ENCODE measurements around the gene MST1R. TPM values are rescaled to one million over a fixed set of nuclear protein-coding genes. Genes with fewer than 3 reads are reported as not detected.
A peak's percentile ranks its signal among the peaks of the same experiment; 100 is the strongest.
"Not testable (repeated sequence)": the region's sequence is repeated elsewhere in the genome, so short reads cannot be mapped to it uniquely, and the experiment has no call there.

MST1R gene
- total and polyA plus RNA-seq, 2 of the 4 experiments (the other 2 are of a cell fraction) = under 0.01 to 0.14 TPM

- H2BK120ac ChIP-seq (ENCODE audit: low read depth, low read length) = 0 out of 2 replicates have a peak overlapping the region, but pooled peaks have one; percentile 4
- no peak overlapping the region for H2AFZ ChIP-seq (replicated peaks; ENCODE audit: low read length, poor library complexity)
- no peak overlapping the region; the same call in 2 of the 3 replicates for H2BK15ac ChIP-seq (ENCODE audit: low read depth, low read length)
- ChIA-PET CTCF (interaction anchor here (1.3 kb wide), 1 partner anchor 18 kb away, joined by 3 read pairs; no protein-coding TSS in a partner anchor), POLR2A (ENCODE audit: unreplicated experiment) (no interaction called here)
- no peak overlapping the region for H2BK20ac ChIP-seq (ENCODE audit: low read depth, low read length)
- no peak overlapping the region for H4K91ac ChIP-seq (ENCODE audit: insufficient read depth, low read depth, low read length)
- H3K14ac ChIP-seq (replicated peaks; ENCODE audit: low read depth, low read length) = no peak overlapping the region; the same call in 1 of the 2 replicates
- H3K9me1 ChIP-seq (ENCODE audit: insufficient read depth, low read length) = peaks cover 5% of the 10 kb centered on the region; the same call in 1 of the 2 replicates
- H3K27me3 ChIP-seq (ENCODE audit: control insufficient read depth, insufficient read depth, low read length) = no peaks in the 10 kb centered on the region
- H3K79me1 ChIP-seq (ENCODE audit: low read depth in 1 of 2, low read length in 2 of 2) = peaks cover 16 to 36% of the 10 kb centered on the region in 2 experiments
- no peaks in the 10 kb centered on the region for H3K9me3 ChIP-seq (ENCODE audit: control insufficient read depth, insufficient read depth, low read length)
- H3K27ac ChIP-seq (ENCODE audit: insufficient read depth, low read length) = no peak overlapping the region
- peak overlapping the region in 1 of 2 experiments; percentile 45; a peak in 1 of 4 replicates for H4K8ac ChIP-seq (ENCODE audit: low read depth in 2 of 2, low read length in 2 of 2)
- intact Hi-C loops (cut with micrococcal nuclease) (no loop called here), dilution Hi-C loops (cut with HindIII; ENCODE audit: low sequenced_read_pairs, unreplicated experiment) (no loop called here), in situ Hi-C loops (cut with MboI; ENCODE audit: low sequenced_read_pairs) (no loop called here)
- no peak overlapping the region for H2AK9ac ChIP-seq (replicated peaks; ENCODE audit: low read depth, low read length, poor library complexity)
- peaks cover 8% of the 10 kb centered on the region for H3K4me1 ChIP-seq (ENCODE audit: control insufficient read depth, insufficient read depth, low read length)
- no peaks in the 10 kb centered on the region for H4K20me1 ChIP-seq (ENCODE audit: insufficient read depth, low read length)
- no peak overlapping the region for H3K4me3 ChIP-seq (ENCODE audit: insufficient read depth, low read depth, low read length)
- H3K4ac ChIP-seq (ENCODE audit: low read depth, low read length) = no peak overlapping the region
- H4K5ac ChIP-seq (ENCODE audit: low read depth, low read length) = no peak overlapping the region
- no peak overlapping the region for H3K9ac ChIP-seq (ENCODE audit: low read depth, low read length)
- no peak overlapping the region for H2AK5ac ChIP-seq (ENCODE audit: low read depth, low read length)
- H3K4me2 ChIP-seq (ENCODE audit: low read depth, low read length) = no peak overlapping the region
- H3K56ac ChIP-seq (ENCODE audit: extremely low read depth, insufficient read depth, low read length) = no peak overlapping the region
- peak; percentile 91 for DNase-seq
- no peaks in the 10 kb centered on the region for H3K36me3 ChIP-seq (ENCODE audit: control insufficient read depth, insufficient read depth, low read length)
- ATAC-seq (ENCODE audit: low read depth) = peak; percentile 46
- no peak overlapping the region for H3K18ac ChIP-seq (ENCODE audit: low read depth, low read length)
- WGBS, 2 experiments (ENCODE audit: extremely low coverage in 2 of 2, insufficient read length in 1 of 2) = no CpG with 5 or more reads among the region's 2 CpGs
- H2BK5ac ChIP-seq (ENCODE audit: low read depth, low read length, poor library complexity, severe bottlenecking) = peak overlapping the region; percentile 49
- TF ChIP-seq ELK1 (IDR thresholded peaks at IDR 0.05; ENCODE audit: borderline replicate concordance, low read depth, low read length) (no peak), FOS (IDR thresholded peaks at IDR 0.05; ENCODE audit: low read depth, low read length) (peak; percentile 63)
- BruUV-seq (replicated peaks) = no TSS peak
- no peak overlapping the region for H3K23ac ChIP-seq (ENCODE audit: low read depth, low read length)
Observed at GRCh38 chr3:49924683-49925082, 21.0 kb upstream of the MST1R start.

GRCh38 chr3:49917806-49918590, 14.3 kb upstream of the MST1R start:
- H3K18ac ChIP-seq (ENCODE audit: low read depth, low read length); H3K27me3 ChIP-seq (ENCODE audit: control insufficient read depth, insufficient read depth, low read length); H4K5ac ChIP-seq (ENCODE audit: low read depth, low read length); H3K23ac ChIP-seq (ENCODE audit: low read depth, low read length); H3K4me2 ChIP-seq (ENCODE audit: low read depth, low read length); H2BK15ac ChIP-seq (ENCODE audit: low read depth, low read length); in situ Hi-C loops (cut with MboI; ENCODE audit: low sequenced_read_pairs); DNase-seq; H2AFZ ChIP-seq (replicated peaks; ENCODE audit: low read length, poor library complexity); H2AK5ac ChIP-seq (ENCODE audit: low read depth, low read length); intact Hi-C loops (cut with micrococcal nuclease); H3K79me1 ChIP-seq (ENCODE audit: low read depth in 1 of 2, low read length in 2 of 2); dilution Hi-C loops (cut with HindIII; ENCODE audit: low sequenced_read_pairs, unreplicated experiment); H3K4me3 ChIP-seq (ENCODE audit: insufficient read depth, low read depth, low read length); ATAC-seq (ENCODE audit: low read depth); H2AK9ac ChIP-seq (replicated peaks; ENCODE audit: low read depth, low read length, poor library complexity); H3K9me1 ChIP-seq (ENCODE audit: insufficient read depth, low read length); H3K4ac ChIP-seq (ENCODE audit: low read depth, low read length); H3K36me3 ChIP-seq (ENCODE audit: control insufficient read depth, insufficient read depth, low read length); H3K9ac ChIP-seq (ENCODE audit: low read depth, low read length); H4K91ac ChIP-seq (ENCODE audit: insufficient read depth, low read depth, low read length); H4K20me1 ChIP-seq (ENCODE audit: insufficient read depth, low read length); H3K56ac ChIP-seq (ENCODE audit: extremely low read depth, insufficient read depth, low read length); H4K8ac ChIP-seq (ENCODE audit: low read depth in 2 of 2, low read length in 2 of 2); H3K9me3 ChIP-seq (ENCODE audit: control insufficient read depth, insufficient read depth, low read length); H2BK20ac ChIP-seq (ENCODE audit: low read depth, low read length); H3K4me1 ChIP-seq (ENCODE audit: control insufficient read depth, insufficient read depth, low read length); H3K14ac ChIP-seq (replicated peaks; ENCODE audit: low read depth, low read length); H2BK5ac ChIP-seq (ENCODE audit: low read depth, low read length, poor library complexity, severe bottlenecking); POLR2A ChIA-PET (ENCODE audit: unreplicated experiment); CTCF ChIA-PET; BruUV-seq (replicated peaks); H3K27ac ChIP-seq (ENCODE audit: insufficient read depth, low read length); H2BK120ac ChIP-seq (ENCODE audit: low read depth, low read length): not testable (repeated sequence)
- 93% methylated on average over 3 of the region's 19 CpGs; no CpG with 5 or more reads in 1 of the 2 experiments for WGBS, 2 experiments (ENCODE audit: extremely low coverage in 2 of 2, insufficient read length in 1 of 2)
